ENCODE results near the gene DGCR6L.
"Not testable (repeated sequence)": the region's sequence is repeated elsewhere in the genome, so short reads cannot be mapped to it uniquely, and the experiment has no call there.

- TF ChIP-seq POU6F1 (CRISPR knock-in tag; IDR thresholded peaks at IDR 0.05; ENCODE audit: borderline replicate concordance, low read depth); TCF4 (CRISPR knock-in tag; IDR thresholded peaks at IDR 0.05; ENCODE audit: borderline replicate concordance); TOX (CRISPR knock-in tag; IDR thresholded peaks at IDR 0.05; ENCODE audit: borderline replicate concordance); OSR1 (CRISPR knock-in tag; IDR thresholded peaks at IDR 0.05): not testable (repeated sequence)
Measured at GRCh38 chr22:20346553-20346952, 26.7 kb upstream of the DGCR6L start.

Data from SK-N-SH treated with all-trans-retinoic acid at 6 μM for 48 hours (cell line).